GM21825 (cell line): ENCODE data around the gene OR1E2.
"Not testable (repeated sequence)": the region's sequence is repeated elsewhere in the genome, so short reads cannot be mapped to it uniquely, and the experiment has no call there.

ENCODE experiments used
- ATAC-seq: cut with Tn5 transposase; IDR thresholded peaks from one replicate; pipeline ENCODE4 v1.9.1; 2021; ENCODE audit warnings: mild to moderate bottlenecking, moderate library complexity; ENCODE audit not compliant: unreplicated experiment

The OR1E2 gene

GRCh38 chr17:3398310-3398709 lies 35.3 kb downstream of the OR1E2 start, which contains the start of gene OR1E1:
Gene OR1E1, minus strand, starts transcription at chr17:3398410. Its CDS starts 0 bp downstream, at chr17:3398410.
- ATAC-seq: no peak

GRCh38 chr17:3397801-3398200 lies 35.8 kb downstream of the OR1E2 start:
- ATAC-seq: not testable (repeated sequence)

GRCh38 chr17:3389791-3390190 lies 43.9 kb downstream of the OR1E2 start:
- ATAC-seq: no peak

GRCh38 chr17:3385869-3386816 lies 47.5 kb downstream of the OR1E2 start, which contains the start of gene OR3A2:
Gene OR3A2, minus strand, starts transcription at chr17:3386308.
- ATAC-seq: no peak
